Smooth muscle cell (in vitro differentiated cells): Measurements from ENCODE around the gene NAA16. TPM values are rescaled to one million over a fixed set of nuclear protein-coding genes. Genes with fewer than 3 reads are reported as not detected.

ENCODE experiments used
- DNase-seq: peaks from one replicate; lab custom pipeline; 2025; ENCODE audit not compliant: unreplicated experiment; lab: John Stamatoyannopoulos, UW
- H2AFZ ChIP-seq: fragments of 200-600 bp; sonication (generic); 2 replicates; pipeline ENCODE4 v1.6.0; 2016; ENCODE audit warnings: antibody characterized with exemption, low read depth, mild to moderate bottlenecking
- H3F3A ChIP-seq: fragments of 200-600 bp; sonication (generic); 2 replicates; pipeline ENCODE4 v1.6.0; 2017; ENCODE audit warnings: antibody characterized with exemption, low read depth
- H3K27ac ChIP-seq: fragments of 200-600 bp; sonication (generic); 2 replicates; pipeline ENCODE4 v1.5.1; 2016; ENCODE audit warnings: low read depth, mild to moderate bottlenecking
- H3K27me3 ChIP-seq: fragments of 200-600 bp; sonication (generic); 2 replicates; pipeline ENCODE4 v1.6.1; 2016; ENCODE audit warnings: low read depth, mild to moderate bottlenecking
- H3K36me3 ChIP-seq: fragments of 200-600 bp; sonication (generic); 2 replicates; pipeline ENCODE4 v1.5.1; 2016; ENCODE audit warnings: low read depth
- H3K4me1 ChIP-seq: fragments of 200-600 bp; sonication (generic); 2 replicates; pipeline ENCODE4 v1.5.1; 2016; ENCODE audit warnings: low read depth
- H3K4me2 ChIP-seq: fragments of 200-600 bp; sonication (generic); 2 replicates; pipeline ENCODE4 v1.6.0; 2016; ENCODE audit warnings: mild to moderate bottlenecking
- H3K4me3 ChIP-seq: fragments of 200-600 bp; sonication (generic); 2 replicates; pipeline ENCODE4 v1.5.1; 2016; ENCODE audit warnings: mild to moderate bottlenecking
- H3K79me2 ChIP-seq: fragments of 200-600 bp; sonication (generic); 2 replicates; pipeline ENCODE4 v1.6.0; 2016; ENCODE audit warnings: low read depth, mild to moderate bottlenecking
- H3K9ac ChIP-seq: fragments of 200-600 bp; sonication (generic); 2 replicates; pipeline ENCODE4 v1.6.0; 2016; ENCODE audit warnings: low read depth
- H3K9me3 ChIP-seq: fragments of 200-600 bp; sonication (generic); replicated peaks from 2 replicates; pipeline ENCODE4 v1.5.1; 2016; ENCODE audit warnings: low read depth
- H4K20me1 ChIP-seq: fragments of 200-600 bp; sonication (generic); 2 replicates; pipeline ENCODE4 v1.6.0; 2016; ENCODE audit warnings: low read depth
- CTCF ChIP-seq: fragments of 200-600 bp; sonication (generic); IDR thresholded peaks from 2 replicates; pipeline ENCODE4 v1.5.1; 2017; ENCODE audit warnings: borderline replicate concordance, mild to moderate bottlenecking, antibody characterized with exemption; ENCODE audit not compliant: insufficient read depth, poor library complexity, severe bottlenecking
- WGBS: methylation state at CpG from one replicate; pipeline ENCODE4 v1.1.7; 2016; ENCODE audit warnings: low lambda C conversion rate; 5-methylcytosine and 5-hydroxymethylcytosine counted together
- polyA plus RNA-seq: library from polyadenylated mRNA; unstranded; fragments of >200 nt; fragmentation: Nextera tagmentation; extraction: Ambion mirVana; gene quantifications from 2 replicates; pipeline ENCODE4 v1.2.1, GENCODE V29; 2016
- total RNA-seq: library from RNA; depleted of rRNA; stranded (reverse); fragments of >200 nt; gene quantifications from 2 replicates; pipeline ENCODE4 v1.2.3, GENCODE V29; 2014

NAA16 gene
- total and polyA plus RNA-seq, 2 experiments from 2014 or later: 6.9 to 21.8 TPM

- WGBS: 95% methylated on average over 13 of the region's 13 CpGs
- no peaks in the 10 kb centered on the region for H3K36me3 ChIP-seq
- no peak for DNase-seq
- no peaks in the 10 kb centered on the region for H3K4me1 ChIP-seq
- H3K9ac ChIP-seq: no peak overlapping the region
- H3K27ac ChIP-seq: no peak overlapping the region
- no peak for TF ChIP-seq CTCF
- H4K20me1 ChIP-seq: no peaks in the 10 kb centered on the region
- H3K27me3 ChIP-seq: no peaks in the 10 kb centered on the region
- no peak overlapping the region for H2AFZ ChIP-seq
- H3K4me3 ChIP-seq: no peak overlapping the region
- H3K4me2 ChIP-seq: no peak overlapping the region
- no peaks in the 10 kb centered on the region for H3F3A ChIP-seq
- H3K79me2 ChIP-seq: no peaks in the 10 kb centered on the region
- H3K9me3 ChIP-seq: no peaks in the 10 kb centered on the region
Observed at GRCh38 chr13:41284512-41285288, 26.4 kb upstream of the NAA16 start.

- DNase-seq: no peak
- Histone ChIP-seq H3K4me3 (no peak overlapping the region), H2AFZ (no peak overlapping the region), H3K9ac (no peak overlapping the region), H3K36me3 (no peaks in the 10 kb centered on the region), H3K4me1 (no peaks in the 10 kb centered on the region), H3F3A (no peaks in the 10 kb centered on the region), H4K20me1 (no peaks in the 10 kb centered on the region), H3K9me3 (no peaks in the 10 kb centered on the region), H3K27me3 (no peaks in the 10 kb centered on the region), H3K27ac (no peak overlapping the region), H3K4me2 (no peak overlapping the region), H3K79me2 (no peaks in the 10 kb centered on the region)
- WGBS: 87% methylated on average over 5 of the region's 5 CpGs
- TF ChIP-seq CTCF: no peak
Observed at GRCh38 chr13:41286370-41286769, 24.7 kb upstream of the NAA16 start.

GRCh38 chr13:41289463-41289881, 21.6 kb upstream of the NAA16 start:
- H3K36me3 ChIP-seq: no peaks in the 10 kb centered on the region
- no peak for DNase-seq
- no peaks in the 10 kb centered on the region for H3K9me3 ChIP-seq
- no peak overlapping the region for H3K9ac ChIP-seq
- H3K4me3 ChIP-seq: no peak overlapping the region
- H4K20me1 ChIP-seq: no peaks in the 10 kb centered on the region
- no peaks in the 10 kb centered on the region for H3K4me1 ChIP-seq
- no peak overlapping the region for H3K27ac ChIP-seq
- no peaks in the 10 kb centered on the region for H3K27me3 ChIP-seq
- H3F3A ChIP-seq: no peaks in the 10 kb centered on the region
- H3K79me2 ChIP-seq: no peaks in the 10 kb centered on the region
- H2AFZ ChIP-seq: no peak overlapping the region
- TF ChIP-seq CTCF: no peak
- H3K4me2 ChIP-seq: no peak overlapping the region
- WGBS: 92% methylated on average over 10 of the region's 10 CpGs

GRCh38 chr13:41291246-41291645, 19.8 kb upstream of the NAA16 start:
- no peaks in the 10 kb centered on the region for H3K36me3 ChIP-seq

More at GRCh38 chr13:41291246-41291645, 19.8 kb upstream of the NAA16 start:
- Histone ChIP-seq H3K27ac (no peak overlapping the region), H3K4me2 (no peak overlapping the region), H3K4me3 (no peak overlapping the region), H3K9me3 (no peaks in the 10 kb centered on the region), H3K9ac (no peak overlapping the region), H3K27me3 (no peaks in the 10 kb centered on the region), H3F3A (no peaks in the 10 kb centered on the region), H3K4me1 (no peaks in the 10 kb centered on the region), H2AFZ (no peak overlapping the region), H4K20me1 (no peaks in the 10 kb centered on the region), H3K79me2 (no peaks in the 10 kb centered on the region)
- 88% methylated on average over 7 of the region's 7 CpGs for WGBS
- no peak for TF ChIP-seq CTCF
- no peak for DNase-seq
